Lower leg skin (tissue), 4 donors: ENCODE results near the gene PHTF2. TPM values are rescaled to one million over a fixed set of nuclear protein-coding genes. Genes with fewer than 3 reads are reported as not detected.
A peak's percentile ranks its signal among the peaks of the same experiment; 100 is the strongest.

ENCODE experiments used
- DNase-seq, 2 donors: peaks; one replicate each; pipeline ENCODE4 v3.0.0-alpha.2; 2019; ENCODE audit warnings: low spot score in 2 of 2
- H3K4me3 ChIP-seq: fragments of 200-600 bp; sonication (generic); 2 replicates; pipeline ENCODE4 v1.5.1; 2017; ENCODE audit warnings: mild to moderate bottlenecking, low read depth; ENCODE audit not compliant: poor library complexity, severe bottlenecking
- POLR2A ChIP-seq, 2 donors: fragments of 450-650 bp; IDR thresholded peaks; one replicate each; pipeline ENCODE4 v1.6.1; 2016 to 2017; ENCODE audit warnings: antibody characterized with exemption in 2 of 2, mild to moderate bottlenecking in 1 of 2, moderate library complexity in 1 of 2
- WGBS, 2 donors: methylation state at CpG; one replicate each; pipeline ENCODE4 v1.1.5; 2018; 5-methylcytosine and 5-hydroxymethylcytosine counted together
- intact Hi-C: fragments of 100-400 bp; cut with DNase I; formaldehyde crosslinking; loops from one replicate; pipeline ENCODE4 v1.15.0; 2023; ENCODE audit warnings: low total_unique reads
- total RNA-seq, 4 donors: library from RNA; depleted of rRNA; stranded (reverse); fragments of >200 nt; gene quantifications; one replicate each; pipeline ENCODE4 v1.1.0, GENCODE V29; 2016
- TF ChIP-seq, protein P1 (sequence below), 3 donors: fragments of 450-650 bp; IDR thresholded peaks; one replicate each; pipeline ENCODE4 v1.5.1; 2016; ENCODE audit warnings: antibody characterized with exemption in 3 of 3, mild to moderate bottlenecking in 3 of 3, moderate library complexity in 2 of 3

PHTF2 gene
- total RNA-seq = 10 to 100 TPM in 2 of 4 donors, 1 to 10 TPM in 2; 6.9 to 11.9 (median 9.8) TPM

DNA sequence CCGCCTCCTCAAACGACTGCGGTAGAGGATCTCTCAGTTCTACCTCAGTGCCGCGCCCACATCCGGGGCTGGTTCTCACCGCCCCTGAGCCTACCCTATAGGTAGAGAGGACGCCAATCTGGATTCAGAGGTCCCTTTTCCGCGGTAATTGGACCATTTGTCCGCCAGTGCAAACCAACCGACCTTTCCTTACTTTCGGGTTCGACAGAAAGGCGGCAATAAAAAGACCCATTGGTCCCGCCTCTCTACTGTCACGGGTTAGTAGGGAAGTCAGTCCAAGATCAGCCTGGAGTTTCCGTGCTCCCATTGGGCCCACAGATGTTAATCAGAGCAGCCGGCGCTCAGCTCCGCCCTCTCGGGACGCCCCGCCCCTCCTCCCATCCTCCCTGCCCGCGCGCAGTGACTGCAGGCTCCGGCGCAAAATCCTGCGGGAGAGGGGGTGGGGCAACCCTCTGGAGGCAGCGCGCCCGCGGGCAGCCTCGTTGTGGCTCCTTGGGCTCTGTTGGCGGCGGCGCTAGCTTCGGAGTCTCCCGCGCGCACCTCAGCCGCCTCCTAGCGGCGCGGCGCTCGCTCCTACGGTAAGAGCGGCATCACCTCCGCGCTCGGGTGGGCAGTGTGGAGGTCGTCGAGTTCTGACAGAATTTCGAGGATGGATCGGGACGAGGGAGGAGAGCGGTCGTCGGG lies at the start of gene PHTF2, which contains the start of gene TMEM60:
TSS of gene PHTF2 (plus strand) at position 380 of the 684 bp plus-strand sequence.
TSS of gene TMEM60 (minus strand) at position 41 of the 684 bp plus-strand sequence. CDS start 4,061 bp downstream, outside the sequence.
- TF ChIP-seq, protein P1, sequence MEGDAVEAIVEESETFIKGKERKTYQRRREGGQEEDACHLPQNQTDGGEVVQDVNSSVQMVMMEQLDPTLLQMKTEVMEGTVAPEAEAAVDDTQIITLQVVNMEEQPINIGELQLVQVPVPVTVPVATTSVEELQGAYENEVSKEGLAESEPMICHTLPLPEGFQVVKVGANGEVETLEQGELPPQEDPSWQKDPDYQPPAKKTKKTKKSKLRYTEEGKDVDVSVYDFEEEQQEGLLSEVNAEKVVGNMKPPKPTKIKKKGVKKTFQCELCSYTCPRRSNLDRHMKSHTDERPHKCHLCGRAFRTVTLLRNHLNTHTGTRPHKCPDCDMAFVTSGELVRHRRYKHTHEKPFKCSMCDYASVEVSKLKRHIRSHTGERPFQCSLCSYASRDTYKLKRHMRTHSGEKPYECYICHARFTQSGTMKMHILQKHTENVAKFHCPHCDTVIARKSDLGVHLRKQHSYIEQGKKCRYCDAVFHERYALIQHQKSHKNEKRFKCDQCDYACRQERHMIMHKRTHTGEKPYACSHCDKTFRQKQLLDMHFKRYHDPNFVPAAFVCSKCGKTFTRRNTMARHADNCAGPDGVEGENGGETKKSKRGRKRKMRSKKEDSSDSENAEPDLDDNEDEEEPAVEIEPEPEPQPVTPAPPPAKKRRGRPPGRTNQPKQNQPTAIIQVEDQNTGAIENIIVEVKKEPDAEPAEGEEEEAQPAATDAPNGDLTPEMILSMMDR (IDR thresholded peaks at IDR 0.05) = peak in 1 of 3 donors; percentile 58
- TF ChIP-seq POLR2A (IDR thresholded peaks at IDR 0.05) = no peak
- H3K4me3 ChIP-seq = peak within 1 kb of the TSS; percentile 93
- intact Hi-C loops = no loop called here
- DNase-seq = peak; percentile 99 to 100
- 0 to 1% methylated on average over 29 to 45 of the region's 61 CpGs for WGBS, 2 donors

GRCh38 chr7:77752016-77752415 lies 46.6 kb upstream of the PHTF2 start:
- no peak for DNase-seq
- intact Hi-C loops = no loop called here
- TF ChIP-seq, protein P1 (IDR thresholded peaks at IDR 0.05) = no peak
- TF ChIP-seq POLR2A (IDR thresholded peaks at IDR 0.05) = no peak
- WGBS, 2 donors = 37 to 50% methylated on average over 2 of the region's 2 CpGs
- no peak overlapping the region for H3K4me3 ChIP-seq

DNA sequence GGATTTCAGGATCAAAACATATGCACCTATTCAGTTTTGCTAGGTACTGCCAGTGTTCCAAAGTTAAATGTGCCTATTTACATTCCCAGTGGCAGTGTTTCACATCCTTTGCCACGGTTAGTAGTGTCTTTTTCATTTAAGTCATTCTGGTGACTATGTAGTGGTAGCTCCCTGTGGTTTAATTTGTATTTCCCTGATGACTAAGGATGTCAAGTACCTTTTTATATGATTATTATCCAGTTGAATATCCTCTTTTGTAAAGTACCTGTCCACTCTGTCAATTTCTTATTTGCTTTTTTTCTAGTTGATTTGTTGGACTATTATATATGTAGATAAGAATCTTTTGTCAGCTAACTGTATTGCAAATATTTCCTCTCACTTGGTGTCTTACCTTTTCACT lies 45.4 kb upstream of the PHTF2 start:
- WGBS, 2 donors = 78 to 79% methylated on average over 1 of the region's 1 CpG
- DNase-seq = no peak
- TF ChIP-seq, protein P1 (IDR thresholded peaks at IDR 0.05) = no peak
- H3K4me3 ChIP-seq = no peak overlapping the region
- intact Hi-C loops = no loop called here

DNA sequence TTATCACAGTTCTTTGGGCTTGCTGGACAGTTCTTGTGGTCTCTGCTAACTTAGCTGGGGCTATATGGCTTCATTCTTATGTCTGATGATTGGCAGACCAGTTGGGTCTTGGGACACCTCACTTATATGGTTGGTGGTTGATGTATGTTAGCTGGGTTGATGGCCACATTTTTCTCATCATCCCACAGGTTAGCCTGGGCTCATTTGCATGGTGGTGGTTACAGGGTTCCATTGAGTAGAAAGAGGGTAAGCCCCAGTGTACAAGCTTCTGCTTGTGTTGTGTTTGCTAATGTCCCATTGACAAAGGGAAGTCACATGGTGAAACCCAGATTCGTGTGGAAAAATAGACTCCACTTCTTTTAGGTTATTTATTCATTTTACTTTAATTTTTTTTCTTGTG lies 41.0 kb upstream of the PHTF2 start:
- no peak for DNase-seq
- 18 to 21% methylated on average over 1 of the region's 1 CpG for WGBS, 2 donors
- TF ChIP-seq, protein P1 (IDR thresholded peaks at IDR 0.05) = no peak
- TF ChIP-seq POLR2A (IDR thresholded peaks at IDR 0.05) = no peak
- intact Hi-C loops = loop anchor here (5.0 kb wide), 1 partner anchor 100 kb away; no protein-coding TSS in a partner anchor
- no peak overlapping the region for H3K4me3 ChIP-seq

DNA sequence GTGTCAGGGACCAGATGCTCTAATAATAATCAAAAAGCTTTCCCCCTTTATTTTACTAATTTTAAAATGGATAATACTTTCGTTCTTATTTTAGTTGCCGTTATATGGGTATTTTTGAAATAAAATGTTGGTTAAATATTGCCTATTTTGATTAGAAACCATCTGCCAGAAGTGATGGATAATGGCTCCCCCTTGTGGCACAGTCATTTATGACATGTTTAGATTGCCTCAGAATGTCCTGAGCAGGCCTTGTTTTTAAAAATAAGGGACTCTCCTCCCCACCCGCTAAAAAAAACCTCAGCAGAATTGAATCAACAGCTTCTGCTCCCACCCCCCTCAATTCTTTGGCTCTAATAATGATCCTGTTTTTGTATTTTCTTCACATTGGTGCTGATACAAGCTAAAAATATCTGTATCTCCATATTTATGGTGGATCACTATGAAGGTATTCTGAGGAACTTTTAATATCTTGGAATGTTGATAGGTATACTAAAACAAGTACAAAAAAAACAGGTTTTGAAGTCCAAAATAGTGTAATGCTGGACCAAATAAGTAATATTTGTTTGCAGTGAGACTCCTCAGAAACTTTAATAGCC lies 39.2 kb upstream of the PHTF2 start:
- TF ChIP-seq POLR2A (IDR thresholded peaks at IDR 0.05) = no peak
- TF ChIP-seq, protein P1 (IDR thresholded peaks at IDR 0.05) = peak in 1 of 3 donors; percentile 49
- DNase-seq = peak in 1 of 2 donors; percentile 83
- no peak overlapping the region for H3K4me3 ChIP-seq
- intact Hi-C loops = loop anchor here (5.0 kb wide), 1 partner anchor 102 kb away; no protein-coding TSS in a partner anchor
- WGBS, 2 donors = 1 to 2% methylated on average over 3 of the region's 3 CpGs
